ENCODE measurements around the gene CDK4. TPM values are rescaled to one million over a fixed set of nuclear protein-coding genes. Genes with fewer than 3 reads are reported as not detected.
"Not testable (repeated sequence)": the region's sequence is repeated elsewhere in the genome, so short reads cannot be mapped to it uniquely, and the experiment has no call there.

CDK4 gene
- polyA plus RNA-seq, 6 donors from 2014 or later = 63.2 to 99.0 (median 67.8) TPM

GRCh38 chr12:57779736-57780135, 27.6 kb upstream of the CDK4 start:
- ATAC-seq (ENCODE audit: low read depth in 2 of 2) (no peak), DNase-seq (no peak)
- H3K36me3 Mint-ChIP-seq = no peaks in the 10 kb centered on the region
- no peaks in the 10 kb centered on the region for H3K27me3 Mint-ChIP-seq
- no peaks in the 10 kb centered on the region for H3K9me3 Mint-ChIP-seq
- H3K4me1 Mint-ChIP-seq = peaks cover 16 to 26% (median 21%) of the 10 kb centered on the region in 3 donors
- H3K27ac Mint-ChIP-seq = no peak overlapping the region
- H3K4me3 Mint-ChIP-seq = no peak overlapping the region

GRCh38 chr12:57777911-57778310, 25.8 kb upstream of the CDK4 start:
- ATAC-seq (ENCODE audit: low read depth in 2 of 2) = no peak

GRCh38 chr12:57777367-57777766, 25.3 kb upstream of the CDK4 start:
- H3K36me3 Mint-ChIP-seq = no peaks in the 10 kb centered on the region
- no peaks in the 10 kb centered on the region for H3K9me3 Mint-ChIP-seq
- peak overlapping the region in 1 of 8 donors; percentile 37 for H3K4me3 Mint-ChIP-seq
- DNase-seq (no peak), ATAC-seq (ENCODE audit: low read depth in 2 of 2) (no peak)
- peaks cover 5 to 13% (median 13%) of the 10 kb centered on the region in 3 donors for H3K4me1 Mint-ChIP-seq
- no peaks in the 10 kb centered on the region for H3K27me3 Mint-ChIP-seq
- no peak overlapping the region for H3K27ac Mint-ChIP-seq

More at GRCh38 chr12:57777911-57778310, 25.8 kb upstream of the CDK4 start:
- no peaks in the 10 kb centered on the region for H3K9me3 Mint-ChIP-seq
- H3K27me3 Mint-ChIP-seq = no peaks in the 10 kb centered on the region
- no peaks in the 10 kb centered on the region for H3K36me3 Mint-ChIP-seq
- H3K4me3 Mint-ChIP-seq = no peak overlapping the region
- no peak overlapping the region for H3K27ac Mint-ChIP-seq
- peaks cover 9 to 16% (median 15%) of the 10 kb centered on the region in 3 donors for H3K4me1 Mint-ChIP-seq
- no peak for DNase-seq

- Mint-ChIP-seq H3K9me3 (no peaks in the 10 kb centered on the region), H3K27ac (no peak overlapping the region), H3K4me3 (peak overlapping the region in 1 of 8 donors; percentile 54), H3K4me1 (peaks cover 12 to 17% (median 16%) of the 10 kb centered on the region in 3 donors), H3K27me3 (no peaks in the 10 kb centered on the region), H3K36me3 (no peaks in the 10 kb centered on the region)
- ATAC-seq (ENCODE audit: low read depth in 2 of 2) (no peak), DNase-seq (no peak)
These were observed 24.1 kb upstream of the CDK4 start for GRCh38 chr12:57776247-57776587.

GRCh38 chr12:57775563-57776246, 23.6 kb upstream of the CDK4 start:
- no peaks in the 10 kb centered on the region for H3K36me3 Mint-ChIP-seq
- H3K4me1 Mint-ChIP-seq = peaks cover 16 to 20% (median 19%) of the 10 kb centered on the region in 3 donors
- no peak for ATAC-seq (ENCODE audit: low read depth in 2 of 2)
- H3K27ac Mint-ChIP-seq = peak overlapping the region in 1 of 6 donors; percentile 36
- no peaks in the 10 kb centered on the region for H3K27me3 Mint-ChIP-seq
- no peak for DNase-seq
- no peaks in the 10 kb centered on the region for H3K9me3 Mint-ChIP-seq
- H3K4me3 Mint-ChIP-seq = peak overlapping the region in 3 of 8 donors; percentile 2 to 54 (median 12)

- Mint-ChIP-seq H3K27ac (peak overlapping the region in 1 of 6 donors; percentile 36), H3K9me3 (no peaks in the 10 kb centered on the region), H3K4me3 (peak overlapping the region in 3 of 8 donors; percentile 12 to 54 (median 31)), H3K4me1 (peaks cover 19 to 21% (median 21%) of the 10 kb centered on the region in 3 donors), H3K27me3 (no peaks in the 10 kb centered on the region), H3K36me3 (peaks cover 0 to 1% of the 10 kb centered on the region in 2 donors)
- DNase-seq = no peak
- no peak for ATAC-seq (ENCODE audit: low read depth in 2 of 2)
These were observed 22.9 kb upstream of the CDK4 start for GRCh38 chr12:57775044-57775443.

GRCh38 chr12:57774634-57775033, 22.5 kb upstream of the CDK4 start:
- Mint-ChIP-seq H3K4me1 (peaks cover 19 to 25% (median 24%) of the 10 kb centered on the region in 3 donors), H3K4me3 (peak overlapping the region in 2 of 8 donors; percentile 31 to 94)
- not testable (repeated sequence) for H3K27ac Mint-ChIP-seq; ATAC-seq (ENCODE audit: low read depth in 2 of 2); DNase-seq; H3K36me3 Mint-ChIP-seq; H3K27me3 Mint-ChIP-seq; H3K9me3 Mint-ChIP-seq

GRCh38 chr12:57772429-57773322, 20.6 kb upstream of the CDK4 start, which contains the start of gene EEF1AKMT3:
TSS of gene EEF1AKMT3 (plus strand) at chr12:57772614. CDS start at chr12:57772725, 111 bp downstream.
- peaks cover 0 to 5% of the 10 kb centered on the region in 2 donors for H3K36me3 Mint-ChIP-seq
- ATAC-seq (ENCODE audit: low read depth in 2 of 2) (no peak), DNase-seq (no peak)
- H3K9me3 Mint-ChIP-seq = no peaks in the 10 kb centered on the region
- peaks cover 19 to 25% (median 24%) of the 10 kb centered on the region in 3 donors for H3K4me1 Mint-ChIP-seq
- H3K27ac Mint-ChIP-seq = peak within 1 kb of the TSS; percentile 88 to 99 (median 98)
- H3K27me3 Mint-ChIP-seq = peaks cover 0 to 9% (median 1%) of the 10 kb centered on the region in 3 donors
- peak within 1 kb of the TSS; percentile 94 to 100 (median 98) for H3K4me3 Mint-ChIP-seq

- peaks cover under 1 to 17% (median 7%) of the 10 kb centered on the region in 3 donors for H3K27me3 Mint-ChIP-seq
- H3K27ac Mint-ChIP-seq = peak within 1 kb of the TSS; percentile 88 to 99 (median 98)
- DNase-seq (peak; percentile 87), ATAC-seq (ENCODE audit: low read depth in 2 of 2) (peak; percentile 86 to 89)
- H3K4me1 Mint-ChIP-seq = peaks cover 19 to 27% (median 24%) of the 10 kb centered on the region in 3 donors
- H3K4me3 Mint-ChIP-seq = peak within 1 kb of the TSS; percentile 94 to 100 (median 98)
- no peaks in the 10 kb centered on the region for H3K9me3 Mint-ChIP-seq
- peaks cover 0 to 5% of the 10 kb centered on the region in 2 donors for H3K36me3 Mint-ChIP-seq
These were observed 19.8 kb upstream of the CDK4 start, which contains the start of gene METTL1 for GRCh38 chr12:57771873-57772428. TSS of gene METTL1 (minus strand) at chr12:57772105. CDS start at chr12:57772083, 22 bp downstream.

- Mint-ChIP-seq H3K9me3 (no peaks in the 10 kb centered on the region), H3K27ac (peak overlapping the region; percentile 88 to 99 (median 98)), H3K36me3 (peaks cover 0 to 5% of the 10 kb centered on the region in 2 donors), H3K4me3 (peak overlapping the region; percentile 94 to 100 (median 98)), H3K4me1 (peaks cover 24 to 33% (median 29%) of the 10 kb centered on the region in 3 donors), H3K27me3 (peaks cover 6 to 23% (median 11%) of the 10 kb centered on the region in 3 donors)
- DNase-seq (no peak), ATAC-seq (ENCODE audit: low read depth in 2 of 2) (peak; percentile 72 to 73)
These were observed 19.2 kb upstream of the CDK4 start for GRCh38 chr12:57771236-57771872.

GRCh38 chr12:57770734-57771133, 18.6 kb upstream of the CDK4 start:
- H3K36me3 Mint-ChIP-seq = peaks cover 0 to 5% of the 10 kb centered on the region in 2 donors
- DNase-seq = no peak
- no peak overlapping the region for H3K27ac Mint-ChIP-seq
- H3K4me3 Mint-ChIP-seq = peak overlapping the region; percentile 20 to 98 (median 62)
- peaks cover 12 to 26% (median 14%) of the 10 kb centered on the region in 3 donors for H3K27me3 Mint-ChIP-seq
- peaks cover 29 to 36% (median 32%) of the 10 kb centered on the region in 3 donors for H3K4me1 Mint-ChIP-seq
- ATAC-seq (ENCODE audit: low read depth in 2 of 2) = no peak
- H3K9me3 Mint-ChIP-seq = no peaks in the 10 kb centered on the region

GRCh38 chr12:57769594-57769993, 17.5 kb upstream of the CDK4 start:
- ATAC-seq (ENCODE audit: low read depth in 2 of 2) (no peak), DNase-seq (no peak)
- H3K27ac Mint-ChIP-seq = peak overlapping the region in 1 of 6 donors; percentile 56
- H3K4me1 Mint-ChIP-seq = peaks cover 41 to 46% (median 42%) of the 10 kb centered on the region in 3 donors
- peaks cover 0 to 5% of the 10 kb centered on the region in 2 donors for H3K36me3 Mint-ChIP-seq
- H3K27me3 Mint-ChIP-seq = peaks cover 14 to 35% (median 23%) of the 10 kb centered on the region in 3 donors
- peak overlapping the region in 4 of 8 donors; percentile 54 to 95 (median 81) for H3K4me3 Mint-ChIP-seq
- no peaks in the 10 kb centered on the region for H3K9me3 Mint-ChIP-seq

All from naive B cell (primary cell).